Tibial artery (tissue), 4 donors: ENCODE data around the gene NPSR1.

Source experiments
- DNase-seq, 2 donors: peaks; one replicate each; pipeline ENCODE4 v3.0.0-alpha.2; 2019
- H3K27ac ChIP-seq, 2 donors: fragments of 200-600 bp; sonication (generic) in 1 of 2; 1 replicate in 1 of 2; 2 replicates in 1 of 2; pipeline ENCODE4 v1.5.1; 2018 to 2019; ENCODE audit warnings: mild to moderate bottlenecking in 1 of 2
- H3K27me3 ChIP-seq, 2 donors: fragments of 200-600 bp; sonication (generic) in 1 of 2; one replicate each; pipeline versions ENCODE4 v1.5.1 to v1.6.0; 2016 to 2019
- H3K36me3 ChIP-seq, 3 donors: fragments of 200-600 bp; sonication (generic) in 2 of 3; one replicate each; pipeline ENCODE4 v1.5.1; 2016 to 2019; ENCODE audit warnings: mild to moderate bottlenecking in 2 of 3
- H3K4me1 ChIP-seq, 4 donors: fragments of 200-600 bp; sonication (generic) in 2 of 4; 1 replicate in 3 of 4; 2 replicates in 1 of 4; pipeline ENCODE4 v1.5.1; 2016 to 2019
- H3K4me3 ChIP-seq, 2 donors: fragments of 200-600 bp; sonication (generic) in 1 of 2; 1 replicate in 1 of 2; 2 replicates in 1 of 2; pipeline ENCODE4 v1.5.1; 2018 to 2019; ENCODE audit warnings: mild to moderate bottlenecking in 2 of 2
- H3K9me3 ChIP-seq, 3 donors: fragments of 200-600 bp; sonication (generic) in 1 of 3; one replicate each; pipeline ENCODE4 v1.5.1; 2016 to 2019
- intact Hi-C: fragments of 100-400 bp; cut with DNase I; formaldehyde crosslinking; loops from one replicate; pipeline ENCODE4 v1.15.0; 2023; ENCODE audit warnings: low total_unique reads
- TF ChIP-seq, protein P1 (sequence below), 2 experiments: fragments of 200-600 bp in 1 of 2; fragments of 450-650 bp in 1 of 2; IDR thresholded peaks; one replicate each; pipeline ENCODE4 v1.5.1; 2017 to 2019; ENCODE audit warnings: antibody characterized with exemption in 2 of 2, mild to moderate bottlenecking in 1 of 2, moderate library complexity in 1 of 2

The NPSR1 gene

DNA sequence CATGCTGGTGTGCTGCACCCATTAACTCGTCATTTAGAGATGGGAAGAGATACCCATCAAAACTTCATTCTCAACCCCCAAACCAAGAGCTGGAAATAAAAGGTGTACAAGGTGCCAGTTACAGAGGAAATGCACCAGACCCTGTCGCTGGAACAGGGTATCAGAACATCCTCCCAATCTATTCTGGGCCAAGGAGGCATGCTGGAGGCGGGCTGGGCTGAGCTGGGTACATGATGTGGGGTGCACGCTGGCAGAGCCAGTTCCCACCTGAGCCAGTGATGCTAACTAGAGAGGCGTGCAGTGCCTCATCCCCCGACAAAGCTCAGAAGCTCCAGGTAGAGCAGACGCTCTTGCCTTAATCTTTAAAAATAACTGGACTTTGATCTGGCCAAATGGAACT, 70.1 kb downstream of the NPSR1 start:
- no peaks in the 10 kb centered on the region for H3K27me3 ChIP-seq
- TF ChIP-seq, protein P1, sequence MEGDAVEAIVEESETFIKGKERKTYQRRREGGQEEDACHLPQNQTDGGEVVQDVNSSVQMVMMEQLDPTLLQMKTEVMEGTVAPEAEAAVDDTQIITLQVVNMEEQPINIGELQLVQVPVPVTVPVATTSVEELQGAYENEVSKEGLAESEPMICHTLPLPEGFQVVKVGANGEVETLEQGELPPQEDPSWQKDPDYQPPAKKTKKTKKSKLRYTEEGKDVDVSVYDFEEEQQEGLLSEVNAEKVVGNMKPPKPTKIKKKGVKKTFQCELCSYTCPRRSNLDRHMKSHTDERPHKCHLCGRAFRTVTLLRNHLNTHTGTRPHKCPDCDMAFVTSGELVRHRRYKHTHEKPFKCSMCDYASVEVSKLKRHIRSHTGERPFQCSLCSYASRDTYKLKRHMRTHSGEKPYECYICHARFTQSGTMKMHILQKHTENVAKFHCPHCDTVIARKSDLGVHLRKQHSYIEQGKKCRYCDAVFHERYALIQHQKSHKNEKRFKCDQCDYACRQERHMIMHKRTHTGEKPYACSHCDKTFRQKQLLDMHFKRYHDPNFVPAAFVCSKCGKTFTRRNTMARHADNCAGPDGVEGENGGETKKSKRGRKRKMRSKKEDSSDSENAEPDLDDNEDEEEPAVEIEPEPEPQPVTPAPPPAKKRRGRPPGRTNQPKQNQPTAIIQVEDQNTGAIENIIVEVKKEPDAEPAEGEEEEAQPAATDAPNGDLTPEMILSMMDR (IDR thresholded peaks at IDR 0.05): no peak
- no peak overlapping the region for H3K4me3 ChIP-seq
- H3K27ac ChIP-seq: no peak overlapping the region
- intact Hi-C loops: no loop called here
- no peaks in the 10 kb centered on the region for H3K9me3 ChIP-seq
- no peaks in the 10 kb centered on the region for H3K4me1 ChIP-seq
- no peaks in the 10 kb centered on the region for H3K36me3 ChIP-seq
- no peak for DNase-seq

DNA sequence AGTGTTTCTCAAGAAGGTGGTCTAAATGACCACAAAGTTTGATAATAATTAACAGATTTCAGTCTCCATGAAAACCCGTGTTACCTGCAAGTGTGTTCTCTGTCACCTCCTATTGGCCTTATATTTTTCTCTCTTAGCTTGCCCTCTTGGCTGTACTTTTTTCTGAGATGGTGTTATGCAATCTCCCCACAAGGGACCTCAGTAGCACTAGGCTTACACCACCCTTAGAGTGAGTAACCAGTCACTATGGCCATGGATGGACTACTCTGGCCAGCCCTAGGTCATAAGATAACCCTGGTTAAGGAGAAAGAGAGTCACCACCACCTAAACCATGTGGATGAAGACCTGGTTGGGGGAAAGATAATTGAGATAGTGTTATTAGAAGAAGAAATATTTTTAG, 76.8 kb downstream of the NPSR1 start:
- no peak for DNase-seq
- H3K9me3 ChIP-seq: no peaks in the 10 kb centered on the region
- no peaks in the 10 kb centered on the region for H3K36me3 ChIP-seq
- no peak overlapping the region for H3K4me3 ChIP-seq
- no peaks in the 10 kb centered on the region for H3K4me1 ChIP-seq
- no peaks in the 10 kb centered on the region for H3K27me3 ChIP-seq
- intact Hi-C loops: no loop called here
- no peak overlapping the region for H3K27ac ChIP-seq
- TF ChIP-seq, protein P1 (IDR thresholded peaks at IDR 0.05): no peak

DNA sequence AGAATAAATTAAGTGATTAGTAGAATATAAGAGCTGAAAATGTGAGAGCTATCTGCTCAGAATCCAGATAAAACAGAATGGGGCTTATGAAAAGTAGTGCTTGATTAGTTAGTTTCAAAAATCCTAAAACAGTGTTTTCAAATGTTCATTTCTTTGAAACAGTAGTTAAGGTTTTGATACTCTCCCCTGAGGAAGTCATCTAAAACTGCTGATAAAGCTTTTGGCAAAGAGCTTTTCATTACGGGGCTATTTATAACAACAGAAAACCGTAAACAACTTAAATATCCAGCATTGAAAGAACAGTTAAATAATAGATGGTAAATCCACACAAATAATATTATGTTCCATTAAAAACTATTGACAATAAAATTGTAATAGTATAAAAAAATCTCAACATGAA, 77.5 kb downstream of the NPSR1 start:
- Histone ChIP-seq H3K27ac (no peak overlapping the region), H3K36me3 (no peaks in the 10 kb centered on the region), H3K9me3 (no peaks in the 10 kb centered on the region), H3K4me3 (no peak overlapping the region), H3K4me1 (no peaks in the 10 kb centered on the region), H3K27me3 (no peaks in the 10 kb centered on the region)
- TF ChIP-seq, protein P1 (IDR thresholded peaks at IDR 0.05): no peak
- intact Hi-C loops: no loop called here
- no peak for DNase-seq

DNA sequence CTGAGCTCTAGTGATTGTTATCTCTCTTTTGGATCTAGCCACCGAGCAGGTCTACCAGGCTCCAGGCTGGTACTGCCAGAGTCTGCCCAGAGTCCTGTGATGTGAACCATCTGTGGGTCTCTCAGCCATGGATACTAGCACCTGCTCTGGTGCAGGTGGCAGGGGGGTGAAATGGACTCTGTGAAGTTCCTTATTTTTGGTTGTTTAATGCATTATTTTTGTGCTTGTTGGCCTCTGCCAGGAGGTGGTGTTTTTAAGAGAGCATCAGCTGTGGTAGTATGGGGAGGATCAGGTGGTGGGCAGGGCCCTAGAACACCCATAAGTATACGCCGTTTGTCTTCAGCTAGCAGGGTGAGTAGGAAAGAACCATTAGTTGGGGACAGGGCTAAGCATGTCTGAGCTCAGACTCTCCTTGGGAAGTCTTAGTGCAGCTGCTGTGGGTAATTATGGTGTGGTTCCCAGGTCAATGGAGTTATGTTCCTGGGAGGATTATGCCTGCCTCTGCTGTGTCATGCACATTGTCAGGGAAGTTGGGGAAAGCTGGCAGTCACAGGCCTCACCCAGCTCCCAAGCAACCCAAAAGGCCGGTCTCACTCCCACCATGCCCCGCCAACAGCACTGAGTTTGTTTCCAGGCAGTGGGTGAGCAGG, 81.8 kb downstream of the NPSR1 start:
- H3K27ac ChIP-seq: no peak overlapping the region
- intact Hi-C loops: no loop called here
- no peak for DNase-seq

DNA sequence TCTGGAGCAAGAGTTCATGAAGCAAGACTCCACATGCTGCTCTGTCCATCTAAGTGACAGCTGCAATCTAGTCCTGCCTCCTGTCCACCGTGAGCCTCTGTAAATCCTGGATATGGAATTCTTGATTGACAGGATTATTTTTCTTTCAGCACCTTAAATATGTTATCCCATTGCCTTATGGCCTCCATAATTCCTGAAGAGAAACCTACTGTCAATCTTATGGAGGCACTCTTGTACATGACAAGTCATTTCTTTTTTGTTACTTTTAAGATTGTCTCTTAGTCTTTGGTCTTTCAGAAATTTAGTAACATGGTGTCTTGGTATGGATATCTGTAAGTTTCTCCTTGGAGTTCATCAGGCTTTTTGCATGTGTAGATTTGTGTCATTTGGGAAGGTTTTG, 82.8 kb downstream of the NPSR1 start:
- no peaks in the 10 kb centered on the region for H3K36me3 ChIP-seq
- no peaks in the 10 kb centered on the region for H3K4me1 ChIP-seq
- intact Hi-C loops: no loop called here
- H3K27ac ChIP-seq: no peak overlapping the region
- H3K27me3 ChIP-seq: no peaks in the 10 kb centered on the region
- TF ChIP-seq, protein P1 (IDR thresholded peaks at IDR 0.05): no peak
- H3K9me3 ChIP-seq: no peaks in the 10 kb centered on the region
- no peak for DNase-seq
- no peak overlapping the region for H3K4me3 ChIP-seq

More for the DNA sequence above, 81.8 kb downstream of the NPSR1 start:
- H3K9me3 ChIP-seq: no peaks in the 10 kb centered on the region
- TF ChIP-seq, protein P1 (IDR thresholded peaks at IDR 0.05): no peak
- H3K4me1 ChIP-seq: no peaks in the 10 kb centered on the region
- H3K27me3 ChIP-seq: no peaks in the 10 kb centered on the region
- no peaks in the 10 kb centered on the region for H3K36me3 ChIP-seq
- no peak overlapping the region for H3K4me3 ChIP-seq
